ENCODE measurements around the gene SLAMF7. TPM values are rescaled to one million over a fixed set of nuclear protein-coding genes. Genes with fewer than 3 reads are reported as not detected.

SLAMF7 gene
- total RNA-seq, 1 donor from 2014 or later, result 0.48 TPM

DNA sequence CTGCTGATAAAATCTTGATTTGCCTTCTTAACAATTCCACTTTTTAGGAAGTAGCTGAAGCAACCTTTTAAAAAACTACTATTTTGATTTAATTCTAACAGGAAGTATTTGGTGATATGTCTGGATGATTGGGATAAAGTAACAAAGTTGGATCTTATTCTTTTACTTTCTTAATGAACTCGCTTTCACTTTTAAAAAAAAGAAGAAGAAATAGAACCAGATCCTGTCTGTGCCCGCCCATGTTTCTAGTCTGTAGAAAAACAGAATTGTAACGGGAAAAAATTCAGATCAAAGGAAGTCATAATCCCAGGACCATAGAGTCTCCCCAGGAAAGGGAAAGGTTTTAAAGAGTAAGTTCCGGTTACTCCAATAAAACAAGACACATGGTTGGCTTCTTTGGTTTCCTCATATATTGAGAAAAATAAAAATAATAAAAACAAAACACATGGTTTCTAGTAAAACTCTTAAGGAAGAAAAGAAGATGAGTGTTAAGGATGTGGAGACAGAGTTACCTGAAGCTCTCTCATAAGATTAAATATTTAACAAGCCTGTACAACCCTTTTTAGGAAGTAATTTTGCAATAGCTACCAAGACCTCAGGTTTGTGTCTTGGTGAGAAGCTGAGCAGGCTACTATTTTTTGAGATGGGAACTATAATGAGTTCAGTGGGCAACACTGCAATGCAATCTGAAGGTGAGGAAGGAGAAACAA lies 32.4 kb upstream of the SLAMF7 start:
- no peaks in the 10 kb centered on the region for H3K4me1 Mint-ChIP-seq (ENCODE audit: unreplicated experiment)
- peaks cover 33% of the 10 kb centered on the region for H3K27me3 Mint-ChIP-seq
- no peak for DNase-seq (ENCODE audit: extremely low spot score, unreplicated experiment)
- H3K4me3 Mint-ChIP-seq, result no peak overlapping the region
- H3K9me3 Mint-ChIP-seq, result no peaks in the 10 kb centered on the region
- no peak overlapping the region for H3K27ac Mint-ChIP-seq
- H3K36me3 Mint-ChIP-seq, result no peaks in the 10 kb centered on the region
- TF ChIP-seq, protein P1, sequence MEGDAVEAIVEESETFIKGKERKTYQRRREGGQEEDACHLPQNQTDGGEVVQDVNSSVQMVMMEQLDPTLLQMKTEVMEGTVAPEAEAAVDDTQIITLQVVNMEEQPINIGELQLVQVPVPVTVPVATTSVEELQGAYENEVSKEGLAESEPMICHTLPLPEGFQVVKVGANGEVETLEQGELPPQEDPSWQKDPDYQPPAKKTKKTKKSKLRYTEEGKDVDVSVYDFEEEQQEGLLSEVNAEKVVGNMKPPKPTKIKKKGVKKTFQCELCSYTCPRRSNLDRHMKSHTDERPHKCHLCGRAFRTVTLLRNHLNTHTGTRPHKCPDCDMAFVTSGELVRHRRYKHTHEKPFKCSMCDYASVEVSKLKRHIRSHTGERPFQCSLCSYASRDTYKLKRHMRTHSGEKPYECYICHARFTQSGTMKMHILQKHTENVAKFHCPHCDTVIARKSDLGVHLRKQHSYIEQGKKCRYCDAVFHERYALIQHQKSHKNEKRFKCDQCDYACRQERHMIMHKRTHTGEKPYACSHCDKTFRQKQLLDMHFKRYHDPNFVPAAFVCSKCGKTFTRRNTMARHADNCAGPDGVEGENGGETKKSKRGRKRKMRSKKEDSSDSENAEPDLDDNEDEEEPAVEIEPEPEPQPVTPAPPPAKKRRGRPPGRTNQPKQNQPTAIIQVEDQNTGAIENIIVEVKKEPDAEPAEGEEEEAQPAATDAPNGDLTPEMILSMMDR (conservative IDR thresholded peaks at IDR 0.05), result no peak

- Mint-ChIP-seq H3K36me3 (no peaks in the 10 kb centered on the region), H3K4me1 (ENCODE audit: unreplicated experiment) (no peaks in the 10 kb centered on the region)
Observed at GRCh38 chr1:160707236-160708064, 31.6 kb upstream of the SLAMF7 start.

GRCh38 chr1:160708118-160708517 lies 30.9 kb upstream of the SLAMF7 start:
- H3K4me3 Mint-ChIP-seq, result no peak overlapping the region
- H3K27me3 Mint-ChIP-seq, result peaks cover 36% of the 10 kb centered on the region
- TF ChIP-seq, protein P1 (conservative IDR thresholded peaks at IDR 0.05), result no peak
- H3K4me1 Mint-ChIP-seq (ENCODE audit: unreplicated experiment), result no peaks in the 10 kb centered on the region
- no peaks in the 10 kb centered on the region for H3K9me3 Mint-ChIP-seq
- H3K36me3 Mint-ChIP-seq, result no peaks in the 10 kb centered on the region
- no peak for DNase-seq (ENCODE audit: extremely low spot score, unreplicated experiment)
- H3K27ac Mint-ChIP-seq, result no peak overlapping the region

More at GRCh38 chr1:160707236-160708064, 31.6 kb upstream of the SLAMF7 start:
- TF ChIP-seq, protein P1 (conservative IDR thresholded peaks at IDR 0.05), result no peak
- DNase-seq (ENCODE audit: extremely low spot score, unreplicated experiment), result no peak
- Mint-ChIP-seq H3K27me3 (peaks cover 33% of the 10 kb centered on the region), H3K9me3 (no peaks in the 10 kb centered on the region), H3K4me3 (no peak overlapping the region), H3K27ac (no peak overlapping the region)

DNA sequence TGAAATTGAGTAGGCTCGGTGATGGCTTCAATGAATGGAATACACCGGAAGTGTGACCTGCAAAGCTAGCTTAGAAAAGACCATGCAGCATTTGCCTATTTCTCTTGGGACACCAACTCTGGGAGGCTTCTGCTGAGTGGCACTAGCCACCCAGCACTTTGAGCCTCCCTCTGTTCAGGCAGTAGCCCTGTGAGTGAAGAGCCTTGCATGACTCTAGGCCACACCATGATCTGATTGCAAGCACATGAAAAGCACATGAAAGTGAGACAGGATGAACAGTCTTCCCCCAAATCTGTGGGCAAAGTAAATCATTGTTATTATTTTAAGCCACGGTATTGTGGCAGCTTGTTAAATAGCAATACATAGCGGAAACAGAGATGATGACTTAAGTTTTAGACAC lies 30.2 kb upstream of the SLAMF7 start:
- Mint-ChIP-seq H3K9me3 (no peaks in the 10 kb centered on the region), H3K4me1 (ENCODE audit: unreplicated experiment) (no peaks in the 10 kb centered on the region), H3K36me3 (no peaks in the 10 kb centered on the region), H3K27me3 (peaks cover 30% of the 10 kb centered on the region), H3K4me3 (no peak overlapping the region), H3K27ac (no peak overlapping the region)
- TF ChIP-seq, protein P1 (conservative IDR thresholded peaks at IDR 0.05), result no peak
- no peak for DNase-seq (ENCODE audit: extremely low spot score, unreplicated experiment)

- no peak overlapping the region for H3K4me3 Mint-ChIP-seq
- no peaks in the 10 kb centered on the region for H3K9me3 Mint-ChIP-seq
- H3K27me3 Mint-ChIP-seq, result peaks cover 26% of the 10 kb centered on the region
- H3K27ac Mint-ChIP-seq, result no peak overlapping the region
- H3K4me1 Mint-ChIP-seq (ENCODE audit: unreplicated experiment), result no peaks in the 10 kb centered on the region
- no peaks in the 10 kb centered on the region for H3K36me3 Mint-ChIP-seq
- DNase-seq (ENCODE audit: extremely low spot score, unreplicated experiment), result no peak
- TF ChIP-seq, protein P1 (conservative IDR thresholded peaks at IDR 0.05), result no peak
Observed at GRCh38 chr1:160709715-160710114, 29.3 kb upstream of the SLAMF7 start.
